ENCODE data around the gene CLTB.
"Not testable (repeated sequence)": the region's sequence is repeated elsewhere in the genome, so short reads cannot be mapped to it uniquely, and the experiment has no call there.

Gene CLTB, protein sequence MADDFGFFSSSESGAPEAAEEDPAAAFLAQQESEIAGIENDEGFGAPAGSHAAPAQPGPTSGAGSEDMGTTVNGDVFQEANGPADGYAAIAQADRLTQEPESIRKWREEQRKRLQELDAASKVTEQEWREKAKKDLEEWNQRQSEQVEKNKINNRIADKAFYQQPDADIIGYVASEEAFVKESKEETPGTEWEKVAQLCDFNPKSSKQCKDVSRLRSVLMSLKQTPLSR

DNA sequence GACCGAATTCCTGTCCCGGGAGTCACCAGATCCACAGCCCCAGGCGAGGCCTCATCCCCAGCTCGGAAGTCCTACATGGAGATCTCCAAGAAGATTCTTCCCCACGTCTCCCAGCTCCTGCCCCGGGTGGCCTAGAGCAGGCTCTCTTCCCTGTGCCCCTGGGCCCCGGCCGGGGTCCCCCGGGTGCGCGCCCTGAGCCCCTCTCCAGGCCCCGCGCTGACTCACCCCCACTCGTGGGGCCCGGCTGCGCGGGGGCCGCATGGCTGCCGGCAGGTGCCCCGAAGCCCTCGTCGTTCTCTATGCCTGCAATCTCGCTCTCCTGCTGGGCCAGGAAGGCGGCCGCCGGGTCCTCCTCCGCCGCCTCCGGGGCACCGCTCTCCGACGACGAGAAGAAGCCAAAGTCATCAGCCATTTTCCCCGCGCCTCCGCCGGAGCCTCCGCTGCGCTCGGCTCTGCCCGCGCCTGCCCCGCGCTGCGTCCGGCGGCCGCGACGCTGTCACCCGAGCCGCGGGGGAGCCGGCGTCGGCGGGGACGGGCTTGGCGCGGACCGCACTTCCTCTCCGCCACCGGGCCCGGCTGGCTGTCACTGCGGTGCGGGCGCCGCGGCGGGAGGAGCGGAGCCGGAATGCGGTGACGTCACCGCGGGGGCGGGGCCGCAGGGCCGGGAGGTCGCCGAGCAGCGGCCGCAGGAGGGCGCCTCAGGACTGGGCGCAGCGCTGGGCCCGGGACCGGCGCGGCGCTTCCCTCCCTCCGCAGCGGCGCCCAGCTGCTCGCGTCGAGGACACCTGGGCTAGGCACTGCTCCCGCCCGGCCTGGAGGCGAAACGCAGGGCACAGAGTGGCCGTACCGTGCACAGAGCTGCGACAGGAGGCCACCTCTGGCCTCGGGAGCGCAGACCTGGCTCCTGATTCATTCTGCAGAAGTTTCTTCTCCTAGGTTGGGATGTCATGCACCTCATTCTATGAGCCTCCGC lies at the start of gene CLTB:
Gene CLTB (minus strand): TSS at position 588 of the 973 bp plus-strand sequence. CDS start 176 bp downstream, at position 412.
- peak; percentile 79 to 94 (median 88) for DNase-seq (ENCODE audit: low read depth in 3 of 3, low spot score in 1 of 3)

DNA sequence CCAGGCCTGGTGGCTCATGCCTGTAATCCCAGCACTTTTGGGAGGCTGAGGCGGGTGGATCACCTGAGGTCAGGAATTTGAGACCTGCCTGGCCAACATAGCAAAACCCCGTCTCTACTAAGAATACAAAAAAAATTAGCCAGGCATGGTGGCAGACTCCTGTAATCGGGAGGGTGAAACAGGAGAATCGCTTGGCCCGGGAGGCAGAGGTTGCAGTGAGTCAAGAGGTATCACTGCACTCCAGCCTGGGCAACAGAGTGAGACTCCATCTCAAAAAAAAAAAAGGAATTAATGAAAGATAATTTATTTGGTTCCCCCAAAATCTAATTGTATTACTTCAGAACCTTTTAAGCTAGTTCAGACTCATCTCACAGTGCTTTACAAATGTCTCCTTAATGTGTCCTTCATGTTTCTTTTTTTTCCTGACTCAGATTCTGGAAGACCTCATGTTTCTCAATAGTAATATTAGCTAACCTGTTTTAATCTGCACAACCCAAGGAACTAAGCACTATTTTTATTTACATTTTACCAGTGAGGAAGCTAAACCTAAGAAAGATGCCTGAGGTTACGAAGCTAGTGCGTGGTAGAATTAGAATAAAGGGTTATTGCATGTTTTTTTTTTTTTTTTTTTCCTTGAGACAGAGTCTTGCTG lies 46.9 kb upstream of the CLTB start:
- DNase-seq (ENCODE audit: low read depth in 3 of 3, low spot score in 1 of 3), result no peak

DNA sequence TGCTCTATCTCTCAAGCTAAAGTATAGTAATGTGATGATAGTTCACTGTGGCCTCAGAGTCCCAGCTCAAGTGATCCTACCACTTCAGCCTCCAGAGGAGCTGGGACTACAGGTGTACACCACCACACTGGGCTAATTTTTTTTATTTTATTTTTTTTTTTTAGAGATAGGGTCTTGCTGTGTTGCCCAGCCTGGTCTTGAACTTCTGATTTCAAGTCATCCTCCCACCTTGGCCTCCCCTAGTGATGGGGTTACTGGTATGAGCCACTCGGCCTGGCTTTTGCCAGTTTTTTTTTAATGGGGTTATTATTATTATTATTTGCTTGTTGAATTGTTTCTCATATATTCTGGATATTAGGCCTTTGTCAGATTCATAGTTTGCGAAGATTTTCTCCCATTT lies 45.0 kb upstream of the CLTB start:
- no peak for DNase-seq (ENCODE audit: low read depth in 3 of 3, low spot score in 1 of 3)

DNA sequence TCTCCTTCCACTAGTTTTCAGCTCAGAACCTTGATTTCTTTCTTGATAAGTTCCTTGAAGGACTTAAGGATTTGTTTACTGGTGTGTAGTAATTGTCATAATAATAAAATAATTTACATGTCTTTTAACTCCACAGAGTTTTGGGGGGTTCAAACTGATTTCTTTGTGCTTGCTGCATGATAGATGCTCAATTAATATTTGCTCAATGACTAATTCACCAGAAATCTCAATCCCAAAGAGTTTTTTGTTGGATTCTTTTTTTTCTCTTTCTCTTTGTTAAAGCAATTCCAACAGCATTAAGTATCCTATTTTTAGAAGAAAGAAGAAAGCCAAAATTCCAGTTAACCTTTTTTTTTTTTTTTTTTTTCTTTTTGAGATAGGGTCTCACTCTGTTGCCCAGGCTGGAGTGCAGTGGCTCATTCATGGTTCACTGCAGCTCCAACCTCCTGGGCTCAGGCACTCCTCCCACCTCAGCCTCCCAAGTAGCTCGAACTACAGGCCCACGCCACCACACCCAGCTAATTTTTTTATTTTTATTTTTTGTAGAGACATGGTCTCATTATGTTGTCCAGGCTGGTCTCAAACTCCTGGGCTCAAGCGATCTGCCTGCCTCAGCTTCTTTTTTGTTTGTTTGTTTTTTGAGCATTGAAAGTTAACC lies 42.7 kb upstream of the CLTB start:
- DNase-seq (ENCODE audit: low read depth in 3 of 3, low spot score in 1 of 3), result no peak

DNA sequence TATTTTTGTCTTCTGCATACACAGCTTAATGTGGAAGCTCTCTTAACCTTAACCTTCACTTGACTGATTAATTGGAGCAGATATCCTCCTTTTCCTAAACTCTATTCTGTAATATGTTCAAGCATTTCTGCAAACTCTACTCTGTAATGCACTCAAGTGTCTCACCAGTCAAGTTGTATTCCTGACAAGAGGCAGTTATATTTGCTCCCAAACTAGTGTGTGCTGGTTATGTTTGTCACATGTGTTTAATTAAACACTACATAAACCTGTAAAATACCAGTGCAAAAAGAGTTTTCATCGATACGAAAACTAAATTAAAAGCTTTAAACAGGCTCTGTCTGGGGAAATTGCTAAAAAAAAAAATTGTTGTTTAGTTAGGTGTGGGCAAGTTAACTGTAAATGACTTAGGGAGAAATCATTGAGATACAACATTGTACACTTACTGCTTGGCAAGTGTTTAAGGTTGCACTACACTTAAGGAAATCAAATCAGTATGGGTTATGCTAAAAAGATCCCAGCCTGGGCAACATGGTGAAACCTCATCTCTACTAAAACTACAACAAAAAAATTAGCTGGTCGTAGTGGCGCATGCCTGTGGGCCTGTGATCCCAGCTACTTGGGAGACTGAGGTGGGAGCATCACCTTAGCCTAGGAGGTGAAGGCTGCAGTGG lies 38.5 kb upstream of the CLTB start:
- DNase-seq (ENCODE audit: low read depth in 3 of 3, low spot score in 1 of 3), result no peak

DNA sequence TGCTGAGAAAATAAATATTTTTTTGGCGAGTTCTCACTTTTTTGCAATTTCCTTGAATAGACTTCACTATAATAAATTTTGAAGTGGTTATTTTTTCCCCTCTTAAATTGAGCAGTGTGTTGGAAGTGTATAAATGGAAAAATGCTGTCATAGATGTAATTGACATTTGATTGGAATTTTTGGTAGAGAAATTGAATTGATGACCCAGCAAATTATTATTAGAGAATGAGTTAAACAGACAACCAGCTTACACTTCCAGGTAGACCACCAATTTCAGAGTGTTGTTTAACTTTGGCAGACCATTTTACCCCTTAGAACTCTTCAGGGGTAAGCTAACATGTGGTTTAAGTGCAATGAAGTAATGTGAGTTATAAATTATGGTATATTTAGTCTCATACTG lies 33.7 kb upstream of the CLTB start:
- DNase-seq (ENCODE audit: low read depth in 3 of 3, low spot score in 1 of 3), result no peak

DNA sequence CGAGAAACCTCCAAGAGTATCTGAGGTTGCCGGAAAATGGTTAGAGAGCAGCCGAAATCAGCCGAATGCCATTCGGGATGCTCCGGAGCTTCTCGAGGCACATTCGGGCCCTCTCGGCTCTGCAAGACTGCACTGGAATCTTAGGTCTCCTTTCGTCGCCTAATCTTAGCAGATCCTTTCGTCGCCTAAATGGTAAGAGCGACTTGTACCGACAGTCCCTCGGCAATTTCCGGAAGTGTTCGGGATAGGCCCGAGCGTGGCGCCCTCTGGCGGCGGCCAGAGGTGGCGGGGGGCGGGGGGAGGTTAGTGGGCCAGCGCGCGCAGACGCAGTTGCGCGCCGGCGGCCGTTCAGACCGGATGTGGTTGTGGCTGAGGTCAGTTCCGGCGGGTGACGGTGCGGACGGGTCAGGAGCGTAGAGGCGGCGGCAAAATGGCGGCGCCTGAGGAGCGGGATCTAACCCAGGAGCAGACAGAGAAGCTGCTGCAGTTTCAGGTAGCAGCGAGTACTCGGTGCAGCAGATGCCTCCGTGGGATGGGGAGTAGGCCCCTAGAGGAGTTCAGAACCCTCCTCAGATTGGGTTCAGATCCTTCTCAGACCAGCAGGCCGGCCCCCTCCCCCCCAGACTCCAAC lies 31.8 kb upstream of the CLTB start, which contains the start of gene FAF2:
Gene FAF2 (plus strand): TSS at position 408 of the 631 bp plus-strand sequence. CDS start 23 bp downstream, at position 431.
- DNase-seq (ENCODE audit: low read depth in 3 of 3, low spot score in 1 of 3), result peak; percentile 94 to 99 (median 99)

DNA sequence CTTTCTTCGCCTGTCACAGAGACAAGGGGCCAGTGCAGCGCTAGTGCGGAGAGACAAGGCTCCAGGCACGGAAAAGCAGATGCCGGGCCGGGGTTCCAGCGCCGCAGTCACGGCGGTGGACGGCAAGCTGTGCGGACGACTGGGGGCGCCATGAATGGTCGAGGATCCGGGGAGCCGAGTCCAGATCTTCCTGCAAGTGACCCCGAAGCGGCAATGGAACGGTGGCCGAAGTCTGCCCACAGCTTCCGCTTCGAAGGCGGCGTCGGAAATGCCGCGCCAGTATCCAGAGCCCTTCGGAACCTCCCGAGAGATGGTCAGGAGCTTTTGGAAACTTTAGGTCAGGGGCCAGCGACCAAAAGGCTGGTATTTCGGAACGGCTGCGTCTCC lies 31.2 kb upstream of the CLTB start:
- DNase-seq (ENCODE audit: low read depth in 3 of 3, low spot score in 1 of 3), result no peak

DNA sequence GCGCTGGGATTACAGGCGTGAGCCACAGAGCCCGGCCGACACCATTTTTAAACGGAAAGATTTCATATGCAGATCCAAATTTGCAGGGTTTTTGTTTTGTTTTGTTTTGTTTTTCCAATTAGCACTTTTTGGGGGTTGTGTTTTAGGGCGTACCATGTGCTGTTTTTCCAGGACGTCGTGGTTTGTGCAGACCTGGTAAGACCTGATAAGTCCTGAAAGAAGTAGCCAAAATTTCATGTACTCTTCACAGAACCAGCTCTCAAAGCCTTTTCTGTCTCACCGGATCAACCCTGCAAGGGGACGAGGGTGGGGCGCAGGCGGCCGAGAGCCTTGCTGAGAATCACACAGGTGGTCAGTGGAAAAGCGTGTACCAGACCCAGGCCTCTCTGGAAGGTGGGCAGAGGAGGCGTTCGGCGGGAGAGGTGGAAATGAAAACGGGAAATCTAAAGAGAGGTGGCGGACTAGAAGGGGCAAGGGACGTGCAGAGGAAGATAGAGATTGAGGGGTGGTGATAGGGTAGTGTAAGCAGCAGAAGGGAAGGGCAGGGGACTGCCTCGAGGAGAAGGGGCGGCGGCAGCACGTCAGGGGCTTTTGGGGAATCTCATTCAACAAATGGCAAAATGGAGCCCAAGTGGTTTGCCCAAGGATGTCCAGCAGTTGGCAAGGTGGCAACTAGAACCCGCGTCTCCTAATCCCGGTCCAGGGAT lies 30.7 kb upstream of the CLTB start:
- DNase-seq (ENCODE audit: low read depth in 3 of 3, low spot score in 1 of 3), result no peak

DNA sequence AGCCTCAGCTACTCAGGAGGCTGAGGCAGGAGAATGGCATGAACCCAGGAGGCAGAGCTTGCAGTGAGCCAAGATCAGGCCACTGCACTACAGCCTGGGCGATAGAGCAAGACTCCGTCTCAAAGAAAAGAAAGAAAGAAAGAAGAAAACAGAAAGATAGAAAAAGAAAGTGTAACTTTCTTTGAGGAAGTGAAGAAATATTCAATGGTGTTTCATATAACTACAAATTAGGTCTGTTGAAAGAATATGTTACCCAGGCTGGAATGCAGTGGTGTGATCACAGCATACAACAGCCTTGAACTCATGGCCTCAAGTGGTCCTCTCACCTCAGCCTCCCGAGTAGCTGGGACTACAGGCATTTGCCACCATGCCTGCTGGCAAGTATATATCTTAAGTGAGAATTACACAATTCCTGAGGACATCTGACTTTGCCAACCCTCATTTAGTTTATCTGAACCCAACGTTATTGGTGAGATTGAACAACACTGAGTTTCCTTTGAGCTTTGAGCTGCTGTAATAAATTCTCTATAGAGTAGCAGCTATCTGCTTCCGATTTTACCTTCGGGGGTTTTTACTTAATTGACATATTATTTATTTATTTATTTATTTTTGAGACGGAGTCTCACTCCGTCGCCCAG lies 29.8 kb upstream of the CLTB start:
- no peak for DNase-seq (ENCODE audit: low read depth in 3 of 3, low spot score in 1 of 3)

DNA sequence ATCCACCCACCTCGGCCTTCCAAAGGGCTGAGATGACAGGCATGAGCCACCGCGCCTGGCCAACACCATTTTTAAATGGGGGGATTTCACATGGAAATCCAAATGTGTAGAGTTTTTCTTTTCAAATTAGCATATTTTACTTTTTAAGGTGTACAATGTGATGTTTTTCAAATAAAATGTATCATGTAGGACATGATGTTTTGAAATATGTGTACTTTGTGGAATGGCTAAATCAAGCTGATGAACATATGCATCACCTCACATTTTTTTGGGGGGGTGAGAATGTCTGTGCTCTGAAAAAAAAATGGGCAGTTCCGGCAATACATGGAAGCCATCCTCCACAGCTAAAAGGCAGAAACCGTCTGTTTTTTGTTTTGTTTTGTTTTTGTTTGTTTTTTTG lies 28.4 kb upstream of the CLTB start:
- DNase-seq (ENCODE audit: low read depth in 3 of 3, low spot score in 1 of 3), result no peak

DNA sequence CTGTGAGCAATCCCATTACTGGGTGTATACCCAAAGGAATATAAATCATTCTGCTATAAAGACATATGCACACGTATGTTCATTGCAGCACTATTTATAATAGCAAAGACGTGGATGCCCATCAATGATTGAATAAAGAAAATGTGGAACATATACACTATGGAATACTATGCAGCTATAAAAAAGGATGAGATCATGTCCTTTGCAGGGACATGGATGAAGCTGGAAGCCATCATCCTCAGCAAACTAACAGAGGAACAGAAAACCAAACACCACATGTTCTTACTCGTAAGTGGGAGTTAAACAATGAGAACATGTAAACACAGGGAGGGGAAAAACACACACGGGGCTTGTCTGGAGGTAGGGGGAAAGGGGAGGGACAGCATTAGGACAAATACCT lies 26.6 kb upstream of the CLTB start:
- not testable (repeated sequence) for DNase-seq (ENCODE audit: low read depth in 3 of 3, low spot score in 1 of 3)

DNA sequence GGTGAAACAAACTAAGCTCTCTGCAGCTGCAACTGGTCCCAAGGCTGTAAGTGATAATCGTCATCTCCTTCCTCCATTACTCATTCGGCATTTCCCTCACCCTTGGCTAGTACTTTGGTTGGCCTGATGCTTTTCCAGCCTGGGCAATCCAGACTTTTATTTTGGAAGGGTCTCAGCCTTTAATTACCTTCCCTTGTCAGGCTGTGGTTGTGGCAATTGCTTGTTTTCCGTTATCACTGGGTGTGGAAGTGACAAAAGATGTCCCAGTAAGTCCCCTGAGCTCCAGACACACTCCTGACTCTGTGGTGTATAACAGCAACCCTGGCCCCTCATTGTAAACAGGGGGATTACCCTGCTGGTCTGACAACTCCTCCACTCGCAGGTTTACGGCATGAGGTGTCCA lies 25.6 kb upstream of the CLTB start:
- DNase-seq (ENCODE audit: low read depth in 3 of 3, low spot score in 1 of 3), result no peak

DNA sequence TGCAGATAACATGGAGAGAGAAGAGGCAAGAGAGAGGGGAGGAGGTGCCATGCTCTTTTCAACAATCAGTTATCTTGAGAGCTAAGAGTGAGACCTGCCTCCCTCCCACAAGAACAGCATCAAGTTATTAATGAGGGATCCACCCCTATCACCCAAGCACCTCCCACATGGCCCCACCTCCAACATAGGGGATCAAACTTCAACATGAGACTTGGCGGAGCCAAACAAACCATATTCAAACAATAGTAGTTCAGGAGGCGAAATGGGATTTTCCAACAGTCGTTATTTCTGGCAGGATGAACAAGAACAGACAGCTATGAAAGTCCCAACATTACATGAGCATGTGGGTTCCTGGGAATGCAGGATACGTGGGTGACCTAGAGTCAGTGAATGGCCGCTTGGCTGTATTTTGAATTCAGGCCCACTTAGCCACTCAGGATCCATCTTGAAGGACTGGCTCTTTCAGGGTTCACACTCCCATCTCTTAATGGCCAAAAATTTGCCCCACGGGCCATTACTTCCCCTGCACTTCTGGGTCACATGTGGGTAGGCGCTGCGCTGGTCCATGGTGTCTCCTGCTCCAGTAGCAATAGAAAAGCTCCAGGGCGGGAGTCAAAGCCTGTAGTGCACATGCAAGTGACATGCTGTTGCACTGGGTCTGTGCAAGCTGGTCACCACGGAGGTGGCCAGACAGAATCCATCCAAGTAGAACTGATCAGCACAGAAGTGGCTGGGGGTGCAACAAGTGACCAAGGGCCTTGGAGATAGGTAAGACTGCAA lies 24.8 kb upstream of the CLTB start:
- no peak for DNase-seq (ENCODE audit: low read depth in 3 of 3, low spot score in 1 of 3)

DNA sequence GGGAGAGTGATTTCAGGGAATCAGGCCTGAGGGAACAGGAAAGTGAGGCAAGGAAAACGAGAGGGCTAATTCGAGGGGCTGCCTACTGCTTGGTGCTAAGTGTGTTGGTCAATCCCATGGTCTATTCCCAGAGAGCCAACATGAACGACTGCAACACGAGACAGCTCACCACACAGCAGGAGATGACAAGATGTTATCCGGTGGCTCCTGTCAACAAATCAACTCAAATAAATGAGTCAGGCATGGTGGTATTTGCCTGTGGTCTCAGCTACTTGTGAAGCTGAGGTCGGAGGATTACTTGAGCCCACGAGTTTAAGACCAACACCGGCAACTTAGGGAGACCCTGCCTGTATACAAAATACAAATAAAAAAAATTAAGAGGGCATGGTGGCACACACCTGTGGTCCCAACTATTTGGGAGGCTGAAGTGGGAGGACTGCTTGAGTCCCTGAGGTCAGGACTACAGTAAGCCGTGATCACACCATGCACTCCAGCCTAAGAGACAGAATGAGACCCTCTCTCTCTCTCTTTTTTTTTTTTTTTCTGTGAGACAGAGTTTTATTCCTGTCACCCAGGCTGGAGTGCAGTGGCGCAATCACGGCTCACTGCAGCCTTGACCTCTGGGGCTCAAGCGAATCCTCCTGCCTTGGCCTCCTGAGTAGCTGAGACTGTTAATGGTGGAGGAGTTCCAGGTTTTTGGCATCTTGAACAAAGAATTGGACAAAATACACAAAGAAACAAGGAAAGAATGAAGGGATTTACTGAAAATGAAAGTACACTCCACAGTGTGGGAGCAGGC lies 22.8 kb upstream of the CLTB start:
- no peak for DNase-seq (ENCODE audit: low read depth in 3 of 3, low spot score in 1 of 3)

DNA sequence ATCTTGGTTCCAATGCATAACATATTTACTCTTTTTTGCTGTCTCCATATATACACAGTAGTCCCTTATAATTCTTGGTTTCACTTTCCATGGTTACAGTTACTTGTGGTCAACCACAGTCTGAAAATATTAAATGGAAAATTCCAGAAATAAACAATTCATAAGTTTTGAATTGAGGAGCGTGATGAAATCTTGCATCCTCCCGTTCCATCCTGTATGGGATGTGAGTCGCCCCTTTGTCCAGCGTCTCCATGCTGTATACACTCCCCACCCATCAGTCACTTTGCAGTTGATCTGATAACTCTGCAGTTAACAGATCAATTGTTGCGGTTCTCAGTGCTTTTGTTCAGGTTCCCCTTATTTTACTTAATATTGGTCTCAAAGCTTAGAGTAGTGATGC lies 20.3 kb upstream of the CLTB start:
- no peak for DNase-seq (ENCODE audit: low read depth in 3 of 3, low spot score in 1 of 3)

DNA sequence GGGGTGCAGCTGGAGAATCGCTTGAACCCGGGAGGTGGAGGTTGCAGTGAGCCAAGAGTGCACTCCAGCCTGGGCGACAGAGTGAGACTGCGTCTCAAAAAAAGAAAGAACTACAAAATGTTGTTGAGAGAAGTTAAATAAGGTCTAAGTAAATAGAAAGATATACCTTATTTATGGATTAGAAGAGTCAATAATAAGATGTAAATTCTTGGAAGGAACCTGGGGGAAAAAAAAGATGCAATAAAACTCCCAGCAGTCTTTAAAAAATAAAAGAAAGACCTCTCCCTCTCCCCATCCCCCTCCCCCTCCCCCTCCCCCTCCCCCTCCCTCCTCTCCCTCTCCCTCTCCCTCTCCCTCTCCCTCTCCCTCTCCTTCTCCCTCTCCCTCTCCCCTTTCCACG lies 16.4 kb upstream of the CLTB start:
- DNase-seq (ENCODE audit: low read depth in 3 of 3, low spot score in 1 of 3), result no peak

DNA sequence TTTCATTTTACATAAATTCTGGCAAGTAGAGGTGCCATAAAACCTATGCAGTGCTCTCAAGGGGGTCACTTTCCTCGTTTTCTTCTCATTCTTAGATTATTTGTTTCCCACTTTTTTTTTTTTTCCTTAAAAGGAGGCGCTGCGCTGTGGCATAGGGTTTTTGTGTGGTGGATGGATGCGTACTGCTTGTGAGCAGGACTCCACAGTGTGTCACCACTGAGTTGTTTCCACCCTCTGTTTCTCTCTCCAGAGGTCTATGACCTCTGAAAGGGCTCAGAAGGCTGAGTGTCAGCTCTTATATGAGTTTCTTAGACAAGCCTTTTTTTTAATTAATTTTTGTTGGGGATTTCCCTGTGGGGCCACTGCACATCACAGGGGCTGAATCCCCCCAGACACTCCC lies 13.6 kb upstream of the CLTB start:
- no peak for DNase-seq (ENCODE audit: low read depth in 3 of 3, low spot score in 1 of 3)

All from stimulated activated CD4-positive, alpha-beta T cell treated with anti-CD3 and anti-CD28 coated beads, TNF-alpha, amount 100 ng/mL, for 1 hour (primary cell).